NCI-H774 (cell line): Measurements from ENCODE around the gene WNK1.
"Not testable (repeated sequence)": the region's sequence is repeated elsewhere in the genome, so short reads cannot be mapped to it uniquely, and the experiment has no call there.

Experiments used
- DNase-seq: peaks from one replicate; lab custom pipeline; 2025; lab: John Stamatoyannopoulos, UW

Gene WNK1

DNA sequence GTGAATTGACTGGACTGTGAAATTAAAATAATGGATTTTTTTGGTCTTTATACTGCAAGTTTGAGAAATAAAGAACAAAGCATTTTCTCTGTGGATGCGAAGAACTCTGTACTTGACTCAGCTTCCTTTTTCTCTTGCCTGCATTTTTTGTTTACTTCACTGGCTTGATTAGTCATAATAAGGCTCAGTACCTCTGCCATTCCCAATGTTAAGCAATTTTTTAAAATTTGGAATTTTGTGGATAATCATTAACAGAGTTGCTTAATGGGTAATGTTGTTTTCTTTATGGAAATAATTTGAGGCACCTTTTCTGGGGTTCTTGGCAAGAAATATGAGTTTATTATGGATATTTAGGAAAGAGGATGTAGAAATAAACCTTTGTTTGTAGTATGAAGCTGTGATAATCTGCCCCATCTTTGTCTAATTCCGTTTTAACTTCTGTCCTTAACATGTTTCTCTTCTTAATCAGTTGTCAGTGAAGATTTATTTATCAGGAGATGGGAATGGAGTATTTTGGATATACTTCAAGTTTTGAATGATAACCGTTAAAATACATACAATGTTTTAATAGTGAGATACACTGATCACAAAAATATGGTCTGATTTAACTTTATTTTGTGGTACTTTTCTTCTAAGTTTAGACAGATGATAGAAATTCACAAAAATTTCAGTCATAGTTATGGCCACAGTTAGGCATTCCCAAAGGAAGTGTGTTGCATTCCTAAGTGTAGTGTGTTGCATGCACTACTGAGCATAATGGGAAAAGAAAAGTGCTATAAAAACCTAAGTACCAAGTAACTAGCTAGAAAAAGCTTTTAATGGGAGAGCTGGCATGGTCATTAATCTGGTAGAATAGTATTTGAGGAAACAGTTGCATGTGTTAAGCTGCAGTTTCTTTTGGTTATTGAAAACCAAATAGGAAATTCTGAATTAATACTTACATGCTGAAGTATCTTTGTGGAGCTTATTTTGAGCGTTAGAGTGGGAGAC, 27.7 kb downstream of the WNK1 start:
- no peak for DNase-seq

- no peak for DNase-seq
Observed at GRCh38 chr12:780750-781379, 28.5 kb downstream of the WNK1 start.

DNA sequence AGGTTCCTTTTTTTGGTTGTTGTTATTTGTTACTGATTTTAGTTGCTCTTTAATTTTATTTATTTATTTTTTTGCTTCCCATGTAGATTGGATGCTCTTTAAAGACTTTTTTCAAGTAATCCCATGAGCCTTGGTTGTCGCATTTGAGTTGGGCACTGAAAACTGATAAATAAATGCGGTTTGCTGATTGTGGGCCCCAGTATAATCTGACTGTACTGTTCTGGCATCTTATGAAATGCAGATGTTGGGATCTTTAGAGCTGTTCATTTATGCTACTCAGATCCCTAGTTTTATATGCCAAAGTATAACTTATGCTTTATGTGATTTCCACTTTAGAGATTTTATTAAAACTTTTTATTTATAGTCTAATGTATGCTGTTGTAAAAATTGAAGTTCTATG, 33.3 kb downstream of the WNK1 start:
- DNase-seq = no peak

- DNase-seq = no peak
Observed at GRCh38 chr12:788288-788687, 35.9 kb downstream of the WNK1 start.

DNA sequence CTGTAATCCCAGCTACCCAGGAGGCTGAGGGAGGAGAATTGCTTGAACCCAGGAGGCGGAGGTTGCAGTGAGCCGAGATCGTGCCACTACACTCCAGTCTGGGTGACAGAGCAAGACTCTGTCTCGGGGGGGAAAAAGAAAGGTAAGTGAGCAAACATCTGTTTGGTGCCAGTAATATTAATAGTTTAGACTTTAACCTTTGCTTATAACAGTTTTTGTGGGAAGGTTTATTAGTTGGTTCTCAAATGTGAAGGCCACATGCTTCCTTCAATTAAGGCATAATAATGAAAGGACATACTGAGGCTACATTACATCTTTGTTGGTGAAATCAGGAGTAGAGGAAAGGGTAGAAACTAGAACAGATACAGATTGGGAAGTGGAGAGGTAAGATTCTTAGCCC, 36.4 kb downstream of the WNK1 start:
- DNase-seq = not testable (repeated sequence)

- DNase-seq = no peak
Observed at GRCh38 chr12:789852-790563, 37.6 kb downstream of the WNK1 start.

- no peak for DNase-seq
Observed at GRCh38 chr12:790608-791007, 38.2 kb downstream of the WNK1 start.

GRCh38 chr12:793037-793436, 40.7 kb downstream of the WNK1 start:
- no peak for DNase-seq

- DNase-seq = no peak
Observed at GRCh38 chr12:793711-794110, 41.3 kb downstream of the WNK1 start.

DNA sequence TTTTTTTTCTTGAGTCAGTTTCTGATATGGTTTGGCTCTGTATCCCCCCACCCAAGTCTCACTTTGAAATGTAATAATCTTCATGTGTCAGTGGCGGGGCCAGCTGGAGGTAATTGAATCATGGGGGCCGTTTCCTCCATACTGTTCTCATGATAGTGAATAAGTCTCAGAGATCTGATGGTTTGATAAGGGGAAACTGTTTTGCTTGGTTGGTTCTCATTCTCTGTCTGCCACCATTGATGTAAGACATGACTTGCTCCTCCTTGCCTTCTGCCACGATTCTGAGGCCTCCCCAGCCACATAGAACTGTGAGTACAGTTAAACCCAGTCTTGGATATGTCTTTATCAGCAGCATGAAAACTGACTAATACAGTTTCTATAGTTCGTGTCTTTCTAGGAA, 42.9 kb downstream of the WNK1 start:
- DNase-seq = no peak

DNA sequence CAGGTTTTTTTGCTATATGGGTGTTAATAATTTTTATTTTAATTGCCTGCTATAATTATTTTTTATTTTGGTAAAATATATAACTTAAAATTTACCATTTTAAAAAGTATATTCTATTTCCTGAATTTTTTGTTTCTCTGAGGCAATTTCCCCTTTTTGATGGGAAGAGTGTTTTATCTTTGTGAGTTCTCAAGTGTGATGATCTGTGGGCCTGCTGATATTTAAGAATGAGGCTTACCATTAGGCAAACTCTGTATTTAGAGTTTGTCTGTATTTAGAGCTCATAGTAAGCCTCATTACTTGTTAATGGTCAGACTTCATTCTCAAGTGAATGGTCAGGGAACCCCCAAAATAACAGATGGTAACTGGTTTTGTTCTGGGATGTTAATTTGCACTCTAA, 48.0 kb downstream of the WNK1 start:
- no peak for DNase-seq

- no peak for DNase-seq
Observed at GRCh38 chr12:802242-803120, 50.1 kb downstream of the WNK1 start.

GRCh38 chr12:805022-805632, 52.7 kb downstream of the WNK1 start:
- DNase-seq = no peak

DNA sequence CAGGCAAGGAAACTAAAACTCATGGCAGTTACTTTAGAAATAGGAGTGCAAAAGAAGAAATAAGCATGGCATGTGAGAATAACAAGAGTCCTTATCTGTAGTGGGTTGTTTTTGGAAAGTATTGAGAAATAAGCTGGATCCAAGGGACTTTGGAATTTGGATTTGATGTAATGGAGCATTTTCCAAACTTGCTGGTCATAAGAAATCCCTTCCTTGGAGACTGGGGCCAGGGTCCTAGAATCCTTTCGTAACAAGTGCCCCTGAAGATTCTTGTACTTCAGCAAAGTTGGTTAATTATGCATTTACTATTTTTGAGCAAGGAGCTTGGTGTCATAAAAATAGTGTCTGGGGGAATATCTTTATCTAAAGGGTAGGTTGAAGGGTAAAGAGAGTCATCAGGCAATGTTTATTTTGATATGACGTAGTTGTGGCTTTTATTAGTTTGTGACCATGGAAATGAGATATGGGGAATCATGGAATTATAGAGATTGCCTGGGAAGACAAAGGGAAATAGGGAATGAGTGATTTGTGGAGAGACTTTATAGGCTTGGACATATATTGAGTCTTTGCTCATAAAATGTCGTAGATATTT, 53.9 kb downstream of the WNK1 start:
- DNase-seq = no peak

GRCh38 chr12:807041-807735, 54.8 kb downstream of the WNK1 start:
- DNase-seq = no peak

GRCh38 chr12:810116-810515, 57.7 kb downstream of the WNK1 start:
- DNase-seq = no peak

- no peak for DNase-seq
Observed at GRCh38 chr12:810671-811415, 58.5 kb downstream of the WNK1 start.

- no peak for DNase-seq
Observed at GRCh38 chr12:812950-813349, 60.6 kb downstream of the WNK1 start.

DNA sequence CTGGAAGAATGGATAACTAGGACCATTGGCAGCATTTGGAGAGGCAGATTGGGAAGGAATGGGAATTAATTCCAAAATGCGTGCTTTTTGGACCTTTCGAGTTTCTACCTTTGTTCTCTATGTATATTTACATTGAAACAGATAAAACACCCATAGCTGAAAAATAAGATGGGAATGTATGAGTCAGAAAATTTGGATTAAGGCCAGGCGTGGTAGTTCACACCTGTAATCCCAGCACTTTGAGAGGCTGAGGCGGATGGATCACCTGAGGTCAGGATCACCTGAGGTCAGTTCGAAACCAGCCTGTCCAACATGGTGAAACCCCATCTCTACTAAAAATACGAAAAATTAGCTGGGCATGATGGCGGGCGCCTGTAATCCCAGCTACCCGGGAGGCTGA, 65.1 kb downstream of the WNK1 start:
- DNase-seq = not testable (repeated sequence)
